ENCODE results near the gene F10. TPM values are rescaled to one million over a fixed set of nuclear protein-coding genes. Genes with fewer than 3 reads are reported as not detected.
"Not testable (repeated sequence)": the region's sequence is repeated elsewhere in the genome, so short reads cannot be mapped to it uniquely, and the experiment has no call there.

The F10 gene
- total and polyA plus RNA-seq, 2 experiments from 2014 or later: 143 to 148 TPM

DNA sequence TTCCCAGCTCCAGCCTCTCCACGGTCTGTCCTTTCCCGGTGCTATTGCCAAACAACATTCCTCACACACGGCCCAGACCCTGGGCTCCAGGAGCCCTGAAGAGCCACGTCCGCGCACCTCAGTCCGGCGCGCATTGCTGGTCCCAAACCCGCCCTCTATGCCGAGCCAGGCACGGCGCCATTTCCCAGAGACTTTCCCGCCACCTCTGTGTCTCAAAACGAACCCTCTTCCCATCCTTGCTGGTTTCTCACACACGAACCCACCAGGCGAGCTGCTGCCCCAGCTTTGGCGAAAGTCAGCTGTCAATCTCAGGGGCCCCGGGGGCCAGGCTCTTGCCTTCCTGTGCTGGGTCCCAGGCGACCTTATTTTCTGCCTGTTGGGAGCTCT, 45.0 kb upstream of the F10 start:
- Histone ChIP-seq H3K79me2 (no peaks in the 10 kb centered on the region), H2AFZ (no peak overlapping the region), H3K9me3 (ENCODE audit: low read depth) (no peaks in the 10 kb centered on the region), H3K27ac (no peak overlapping the region), H3K4me2 (no peak overlapping the region), H3K27me3 (no peaks in the 10 kb centered on the region), H3K4me3 (no peak overlapping the region), H3K9me2 (replicated peaks; ENCODE audit: insufficient read depth) (no peaks in the 10 kb centered on the region), H3K36me3 (replicated peaks; ENCODE audit: insufficient read depth, low read depth) (no peaks in the 10 kb centered on the region), H3K4me1 (ENCODE audit: insufficient read depth) (no peaks in the 10 kb centered on the region), H4K20me1 (ENCODE audit: insufficient read depth, poor library complexity, severe bottlenecking) (no peaks in the 10 kb centered on the region)
- WGBS (ENCODE audit: low lambda C conversion rate, missing lambda C conversion rate): 92% methylated on average over 18 of the region's 20 CpGs
- TF ChIP-seq EZH2 (IDR thresholded peaks at IDR 0.05; ENCODE audit: borderline replicate concordance): no peak
- TF ChIP-seq, protein P1, sequence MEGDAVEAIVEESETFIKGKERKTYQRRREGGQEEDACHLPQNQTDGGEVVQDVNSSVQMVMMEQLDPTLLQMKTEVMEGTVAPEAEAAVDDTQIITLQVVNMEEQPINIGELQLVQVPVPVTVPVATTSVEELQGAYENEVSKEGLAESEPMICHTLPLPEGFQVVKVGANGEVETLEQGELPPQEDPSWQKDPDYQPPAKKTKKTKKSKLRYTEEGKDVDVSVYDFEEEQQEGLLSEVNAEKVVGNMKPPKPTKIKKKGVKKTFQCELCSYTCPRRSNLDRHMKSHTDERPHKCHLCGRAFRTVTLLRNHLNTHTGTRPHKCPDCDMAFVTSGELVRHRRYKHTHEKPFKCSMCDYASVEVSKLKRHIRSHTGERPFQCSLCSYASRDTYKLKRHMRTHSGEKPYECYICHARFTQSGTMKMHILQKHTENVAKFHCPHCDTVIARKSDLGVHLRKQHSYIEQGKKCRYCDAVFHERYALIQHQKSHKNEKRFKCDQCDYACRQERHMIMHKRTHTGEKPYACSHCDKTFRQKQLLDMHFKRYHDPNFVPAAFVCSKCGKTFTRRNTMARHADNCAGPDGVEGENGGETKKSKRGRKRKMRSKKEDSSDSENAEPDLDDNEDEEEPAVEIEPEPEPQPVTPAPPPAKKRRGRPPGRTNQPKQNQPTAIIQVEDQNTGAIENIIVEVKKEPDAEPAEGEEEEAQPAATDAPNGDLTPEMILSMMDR (IDR thresholded peaks at IDR 0.05; ENCODE audit: poor library complexity): no peak
- TF ChIP-seq EZH2phosphoT487 (IDR thresholded peaks at IDR 0.05; ENCODE audit: low read depth, severe bottlenecking, unreplicated experiment): no peak
- no peak for DNase-seq (ENCODE audit: low spot score)

DNA sequence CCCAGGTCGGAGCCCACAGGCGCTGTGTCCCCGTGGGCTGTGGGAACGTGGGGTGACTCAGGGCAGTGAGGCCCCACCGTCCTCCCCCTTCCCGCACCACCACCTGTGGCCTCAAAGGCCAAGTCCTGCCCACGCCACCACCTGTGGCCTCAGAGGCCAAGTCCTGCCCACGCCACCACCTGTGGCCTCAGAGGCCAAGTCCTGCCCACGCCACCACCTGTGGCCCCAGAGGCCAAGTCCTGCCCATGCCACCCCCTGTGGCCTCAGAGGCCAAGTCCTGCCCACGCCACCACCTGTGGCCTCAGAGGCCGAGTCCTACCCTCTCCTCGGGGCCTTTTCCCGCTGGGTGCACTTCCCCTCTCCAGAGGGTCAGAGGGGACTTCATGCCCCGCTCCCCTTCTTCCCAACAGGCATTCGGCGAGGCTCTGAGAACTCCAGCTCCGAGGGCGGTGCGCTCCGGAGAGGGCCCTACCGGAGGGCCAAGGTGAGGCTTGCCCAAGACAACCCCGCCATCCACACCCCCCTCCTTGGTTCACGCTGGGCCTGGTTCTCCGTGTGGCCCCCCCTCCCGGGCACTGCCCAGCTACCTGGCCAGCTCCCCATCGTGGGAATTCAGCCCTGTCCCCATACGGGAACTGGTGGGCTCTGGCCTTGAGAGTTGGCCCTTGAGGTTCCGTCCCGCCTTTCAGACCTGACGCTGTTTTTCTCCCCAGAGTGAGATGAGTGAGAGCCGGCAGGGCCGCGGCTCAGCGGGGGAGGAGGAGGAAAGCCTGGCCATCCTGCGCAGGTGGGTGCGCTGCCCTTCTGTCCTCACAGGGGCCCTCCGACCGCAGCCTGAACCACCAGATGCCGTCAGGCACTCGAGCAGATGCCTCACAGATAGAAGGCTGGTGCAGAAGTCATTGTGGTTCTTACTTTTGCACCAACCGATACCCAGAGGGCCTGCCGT, 44.4 kb upstream of the F10 start:
- no peak for TF ChIP-seq EZH2 (IDR thresholded peaks at IDR 0.05; ENCODE audit: borderline replicate concordance)
- TF ChIP-seq, protein P1 (IDR thresholded peaks at IDR 0.05; ENCODE audit: poor library complexity): no peak
- no peak for TF ChIP-seq EZH2phosphoT487 (IDR thresholded peaks at IDR 0.05; ENCODE audit: low read depth, severe bottlenecking, unreplicated experiment)
- H3K4me2 ChIP-seq: no peak overlapping the region
- H3K4me3 ChIP-seq: no peak overlapping the region
- H4K20me1 ChIP-seq (ENCODE audit: insufficient read depth, poor library complexity, severe bottlenecking): no peaks in the 10 kb centered on the region
- H3K9me2 ChIP-seq (replicated peaks; ENCODE audit: insufficient read depth): no peaks in the 10 kb centered on the region
- H3K27ac ChIP-seq: no peak overlapping the region
- 96% methylated on average over 28 of the region's 42 CpGs for WGBS (ENCODE audit: low lambda C conversion rate, missing lambda C conversion rate)
- no peak for DNase-seq (ENCODE audit: low spot score)
- no peaks in the 10 kb centered on the region for H3K79me2 ChIP-seq
- H2AFZ ChIP-seq: no peak overlapping the region
- H3K9me3 ChIP-seq (ENCODE audit: low read depth): no peaks in the 10 kb centered on the region
- no peaks in the 10 kb centered on the region for H3K27me3 ChIP-seq
- H3K36me3 ChIP-seq (replicated peaks; ENCODE audit: insufficient read depth, low read depth): no peaks in the 10 kb centered on the region
- no peaks in the 10 kb centered on the region for H3K4me1 ChIP-seq (ENCODE audit: insufficient read depth)

DNA sequence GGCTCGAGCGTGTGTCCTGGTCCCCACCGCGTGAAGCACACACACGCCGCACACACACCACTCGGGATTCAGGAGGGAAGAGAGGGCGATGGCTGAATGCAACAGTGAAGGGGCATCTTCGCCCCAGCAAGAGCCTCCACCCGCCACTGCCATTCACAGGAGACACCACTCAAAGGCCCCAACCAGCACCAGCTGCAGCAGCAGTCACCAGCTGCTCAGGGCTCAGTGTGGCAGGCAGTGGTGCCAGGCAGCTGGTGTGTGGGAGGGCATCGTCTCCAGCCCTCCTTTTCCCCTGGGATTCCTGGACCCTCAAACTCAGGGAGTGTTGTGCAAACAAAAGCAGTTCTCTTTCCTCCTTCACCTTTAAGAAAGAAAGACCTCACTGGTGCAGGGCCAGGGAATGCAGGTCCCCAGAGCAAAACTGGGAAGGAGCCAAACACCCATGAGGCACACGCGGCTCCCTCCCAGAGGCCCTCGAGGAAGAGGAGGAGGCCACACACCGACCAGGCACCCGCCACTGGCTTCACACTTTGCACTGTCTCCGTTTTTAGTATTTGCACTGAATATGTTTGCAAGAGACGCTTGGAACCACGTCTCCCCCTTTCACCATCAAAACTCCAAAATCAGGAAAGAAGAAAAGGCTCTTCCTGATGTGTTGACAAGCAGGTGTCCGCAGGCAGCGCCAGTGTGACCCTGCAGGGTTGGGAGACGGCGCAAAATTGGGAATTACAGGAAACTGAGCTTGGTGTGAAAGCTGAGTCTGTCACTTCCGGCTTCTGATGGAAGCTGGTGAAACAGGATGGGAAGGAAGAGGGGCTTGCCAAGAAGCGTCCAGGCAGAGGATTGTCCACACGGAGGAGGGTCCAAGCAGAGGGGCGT, 43.5 kb upstream of the F10 start:
- no peak for TF ChIP-seq EZH2phosphoT487 (IDR thresholded peaks at IDR 0.05; ENCODE audit: low read depth, severe bottlenecking, unreplicated experiment)
- TF ChIP-seq, protein P1 (IDR thresholded peaks at IDR 0.05; ENCODE audit: poor library complexity): no peak
- no peak for TF ChIP-seq EZH2 (IDR thresholded peaks at IDR 0.05; ENCODE audit: borderline replicate concordance)
- Histone ChIP-seq H3K4me1 (ENCODE audit: insufficient read depth) (no peaks in the 10 kb centered on the region), H3K9me2 (replicated peaks; ENCODE audit: insufficient read depth) (no peaks in the 10 kb centered on the region), H3K4me3 (no peak overlapping the region), H2AFZ (no peak overlapping the region), H3K27ac (no peak overlapping the region), H3K4me2 (no peak overlapping the region), H3K27me3 (no peaks in the 10 kb centered on the region), H4K20me1 (ENCODE audit: insufficient read depth, poor library complexity, severe bottlenecking) (no peaks in the 10 kb centered on the region), H3K9me3 (ENCODE audit: low read depth) (no peaks in the 10 kb centered on the region), H3K36me3 (replicated peaks; ENCODE audit: insufficient read depth, low read depth) (no peaks in the 10 kb centered on the region), H3K79me2 (no peaks in the 10 kb centered on the region)
- DNase-seq (ENCODE audit: low spot score): no peak
- 95% methylated on average over 27 of the region's 27 CpGs for WGBS (ENCODE audit: low lambda C conversion rate, missing lambda C conversion rate)

DNA sequence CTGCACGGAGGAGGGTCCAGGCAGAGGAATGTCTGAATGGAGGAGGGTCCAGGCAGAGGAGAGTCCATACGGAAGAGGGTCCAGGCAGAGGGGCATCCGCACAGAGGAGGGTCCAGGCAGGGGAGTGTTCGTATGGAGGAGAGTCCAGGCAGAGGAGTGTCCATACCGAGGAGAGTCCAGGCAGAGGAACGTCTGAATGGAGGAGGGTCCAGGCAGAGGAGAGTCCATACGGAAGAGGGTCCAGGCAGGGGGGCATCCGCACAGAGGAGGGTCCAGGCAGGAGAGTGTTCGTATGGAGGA, 42.9 kb upstream of the F10 start:
- not testable (repeated sequence) for H3K4me2 ChIP-seq; H2AFZ ChIP-seq; H3K4me1 ChIP-seq (ENCODE audit: insufficient read depth); H4K20me1 ChIP-seq (ENCODE audit: insufficient read depth, poor library complexity, severe bottlenecking); H3K27me3 ChIP-seq; H3K4me3 ChIP-seq; H3K36me3 ChIP-seq (replicated peaks; ENCODE audit: insufficient read depth, low read depth); DNase-seq (ENCODE audit: low spot score); H3K27ac ChIP-seq; H3K79me2 ChIP-seq; H3K9me2 ChIP-seq (replicated peaks; ENCODE audit: insufficient read depth); H3K9me3 ChIP-seq (ENCODE audit: low read depth)
- 60% methylated on average over 1 of the region's 9 CpGs for whole genome bisulfite sequencing (ENCODE audit: low lambda C conversion rate, missing lambda C conversion rate)
